Fibroblast of lung (primary cell): ENCODE data around the gene GLOD5. TPM values are rescaled to one million over a fixed set of nuclear protein-coding genes. Genes with fewer than 3 reads are reported as not detected.

Source experiments
- DNase-seq, 2 donors: peaks; one replicate each; pipeline versions ENCODE4 v3.0.0 to v3.0.0-alpha.2; 2010; ENCODE audit warnings: low read depth in 2 of 2
- H2AFZ ChIP-seq: 2 replicates; pipeline ENCODE4 v1.5.1; 2012; ENCODE audit warnings: low read length, control low read depth, inconsistent platforms
- H3K27ac ChIP-seq: 2 replicates; pipeline ENCODE4 v1.5.1; 2011; ENCODE audit warnings: low read length, control low read depth; ENCODE audit not compliant: insufficient read depth
- H3K27me3 ChIP-seq: 2 replicates; pipeline ENCODE4 v1.5.1; 2011; ENCODE audit warnings: mild to moderate bottlenecking, low read length; ENCODE audit not compliant: control insufficient read depth, insufficient read depth
- H3K36me3 ChIP-seq: 2 replicates; pipeline ENCODE4 v1.5.1; 2011; ENCODE audit warnings: low read length; ENCODE audit not compliant: control insufficient read depth, insufficient read depth
- H3K4me1 ChIP-seq: 2 replicates; pipeline ENCODE4 v1.5.1; 2011; ENCODE audit warnings: low read length; ENCODE audit not compliant: control insufficient read depth, insufficient read depth; ENCODE audit errors: extremely low read depth
- H3K4me2 ChIP-seq: 2 replicates; pipeline ENCODE4 v1.5.1; 2011; ENCODE audit warnings: low read length, control low read depth; ENCODE audit not compliant: insufficient read depth; ENCODE audit errors: extremely low read depth
- H3K4me3 ChIP-seq, 4 experiments: fragments of 200-600 bp in 1 of 4; sonication (generic) in 1 of 4; replicated peaks in 1 of 4; 2 replicates each; pipeline ENCODE4 v1.5.1; 2011 to 2016; ENCODE audit warnings: low read length in 4 of 4, low read depth in 3 of 4, mild to moderate bottlenecking in 3 of 4, control low read depth in 2 of 4, inconsistent platforms in 1 of 4, mixed read lengths in 1 of 4; ENCODE audit not compliant: insufficient read depth in 1 of 4; ENCODE audit errors: control extremely low read depth in 1 of 4
- H3K79me2 ChIP-seq: 2 replicates; pipeline ENCODE4 v1.5.1; 2012; ENCODE audit warnings: mild to moderate bottlenecking, low read length, inconsistent platforms; ENCODE audit not compliant: control insufficient read depth, insufficient read depth
- H3K9ac ChIP-seq: 2 replicates; pipeline ENCODE4 v1.5.1; 2011; ENCODE audit warnings: mild to moderate bottlenecking, low read length, control low read depth; ENCODE audit not compliant: insufficient read depth
- H3K9me3 ChIP-seq: 2 replicates; pipeline ENCODE4 v1.5.1; 2012; ENCODE audit warnings: low read depth, low read length; ENCODE audit not compliant: control insufficient read depth, insufficient read depth
- H4K20me1 ChIP-seq: 2 replicates; pipeline ENCODE4 v1.5.1; 2011; ENCODE audit warnings: low read length; ENCODE audit not compliant: control insufficient read depth, insufficient read depth; ENCODE audit errors: extremely low read depth
- CTCF ChIP-seq, 2 donors: IDR thresholded peaks in 1 of 2; conservative IDR thresholded peaks in 1 of 2; 1 replicate in 1 of 2; 2 replicates in 1 of 2; pipeline ENCODE4 v1.5.1; 2011 to 2012; ENCODE audit warnings: low read length in 2 of 2, control low read depth in 1 of 2, inconsistent platforms in 1 of 2, low read depth in 1 of 2, mild to moderate bottlenecking in 1 of 2
- EZH2 ChIP-seq: IDR thresholded peaks from 2 replicates; pipeline ENCODE4 v1.5.1; 2012; ENCODE audit warnings: low read length, control low read depth, mild to moderate bottlenecking; ENCODE audit errors: missing control alignments
- polyA plus RNA-seq, 2 donors: library from polyadenylated mRNA; depleted of rRNA in 1 of 2; stranded (reverse) in 1 of 2; unstranded in 1 of 2; fragments of >200 nt; gene quantifications; 2 replicates each; pipeline ENCODE4 v1.2.1, GENCODE V29; 2011 to 2012; ENCODE audit warnings: missing spikeins in 1 of 2
- total RNA-seq: library from RNA; depleted of rRNA; stranded (reverse); fragments of >200 nt; gene quantifications from 2 replicates; pipeline ENCODE4 v1.2.1, GENCODE V29; 2014

Gene GLOD5
- total and polyA plus RNA-seq, 2 donors (not counting 1 experiment from before 2014, with no cell fraction given) = not detected

GRCh38 chrX:48741834-48742233, 19.7 kb upstream of the GLOD5 start:
- DNase-seq = no peak
- Histone ChIP-seq H3K9ac (no peak overlapping the region), H3K36me3 (no peaks in the 10 kb centered on the region), H3K79me2 (no peaks in the 10 kb centered on the region), H3K4me3 (no peak overlapping the region), H3K4me1 (no peaks in the 10 kb centered on the region), H4K20me1 (no peaks in the 10 kb centered on the region), H3K27me3 (no peaks in the 10 kb centered on the region), H3K4me2 (no peak overlapping the region), H2AFZ (no peak overlapping the region), H3K27ac (no peak overlapping the region), H3K9me3 (no peaks in the 10 kb centered on the region)
- TF ChIP-seq EZH2 (no peak), CTCF (conservative IDR thresholded peaks at IDR 0.05 in 1 of 2, IDR thresholded peaks at IDR 0.05 in 1 of 2; ENCODE audit: low read depth in 1 of 2, low read length in 2 of 2) (no peak)

GRCh38 chrX:48745222-48745621, 16.3 kb upstream of the GLOD5 start:
- H4K20me1 ChIP-seq = no peaks in the 10 kb centered on the region
- no peaks in the 10 kb centered on the region for H3K4me1 ChIP-seq
- DNase-seq = no peak
- H3K27ac ChIP-seq = no peak overlapping the region
- H2AFZ ChIP-seq = no peak overlapping the region
- H3K27me3 ChIP-seq = no peaks in the 10 kb centered on the region
- H3K4me2 ChIP-seq = no peak overlapping the region
- no peak for TF ChIP-seq CTCF (conservative IDR thresholded peaks at IDR 0.05 in 1 of 2, IDR thresholded peaks at IDR 0.05 in 1 of 2; ENCODE audit: low read depth in 1 of 2, low read length in 2 of 2)
- no peak for TF ChIP-seq EZH2
- no peaks in the 10 kb centered on the region for H3K36me3 ChIP-seq
- H3K79me2 ChIP-seq = no peaks in the 10 kb centered on the region
- H3K4me3 ChIP-seq = no peak overlapping the region
- H3K9ac ChIP-seq = no peak overlapping the region
- no peaks in the 10 kb centered on the region for H3K9me3 ChIP-seq

- Histone ChIP-seq H3K9ac (no peak overlapping the region), H3K79me2 (no peaks in the 10 kb centered on the region), H2AFZ (no peak overlapping the region), H3K36me3 (no peaks in the 10 kb centered on the region), H3K4me1 (no peaks in the 10 kb centered on the region), H4K20me1 (no peaks in the 10 kb centered on the region), H3K27me3 (no peaks in the 10 kb centered on the region), H3K27ac (no peak overlapping the region), H3K4me3 (no peak overlapping the region), H3K9me3 (no peaks in the 10 kb centered on the region), H3K4me2 (no peak overlapping the region)
- TF ChIP-seq EZH2 (no peak), CTCF (conservative IDR thresholded peaks at IDR 0.05 in 1 of 2, IDR thresholded peaks at IDR 0.05 in 1 of 2; ENCODE audit: low read depth in 1 of 2, low read length in 2 of 2) (no peak)
- DNase-seq = no peak
These were observed 14.0 kb upstream of the GLOD5 start for GRCh38 chrX:48747415-48748016.
